Effector memory CD8-positive, alpha-beta T cell (primary cell): ENCODE results near the gene ARHGEF28.
A peak's percentile ranks its signal among the peaks of the same experiment; 100 is the strongest.

Experiments used
- ATAC-seq: fragments of 150-1000 bp; cut with Tn5 transposase; replicated peaks from 2 replicates; pipeline ENCODE4 v1.10.0; 2021; ENCODE audit warnings: mild to moderate bottlenecking, moderate library complexity
- DNase-seq, 3 experiments: peaks; one replicate each; pipeline ENCODE4 v3.0.0; 2021
- H3K27ac Mint-ChIP-seq, 2 donors: one replicate each; pipeline ENCODE4 v1.8.0; 2022; ENCODE audit warnings: mild to moderate bottlenecking in 2 of 2, mixed read lengths in 2 of 2, moderate library complexity in 2 of 2
- H3K27me3 Mint-ChIP-seq, 2 donors: one replicate each; pipeline ENCODE4 v1.8.0; 2022; ENCODE audit warnings: mixed read lengths in 2 of 2
- H3K36me3 Mint-ChIP-seq: one replicate; pipeline ENCODE4 v1.8.0; 2022; ENCODE audit warnings: mild to moderate bottlenecking, moderate library complexity, mixed read lengths; ENCODE audit not compliant: insufficient read depth
- H3K4me1 Mint-ChIP-seq, 2 donors: one replicate each; pipeline ENCODE4 v1.8.0; 2022; ENCODE audit warnings: low read depth in 2 of 2, mixed read lengths in 2 of 2
- H3K4me3 Mint-ChIP-seq, 2 donors: one replicate each; pipeline ENCODE4 v1.8.0; 2022; ENCODE audit warnings: mild to moderate bottlenecking in 2 of 2, mixed read lengths in 2 of 2, moderate library complexity in 2 of 2
- H3K9me3 Mint-ChIP-seq, 2 donors: one replicate each; pipeline ENCODE4 v1.8.0; 2022; ENCODE audit warnings: mixed read lengths in 2 of 2

ARHGEF28 gene

GRCh38 chr5:73825199-73825598, 199.2 kb downstream of the ARHGEF28 start:
- H3K4me1 Mint-ChIP-seq: no peaks in the 10 kb centered on the region
- H3K36me3 Mint-ChIP-seq: no peaks in the 10 kb centered on the region
- peaks cover 5 to 10% of the 10 kb centered on the region in 2 donors for H3K27me3 Mint-ChIP-seq
- H3K4me3 Mint-ChIP-seq: no peak overlapping the region
- H3K27ac Mint-ChIP-seq: no peak overlapping the region
- DNase-seq (no peak), ATAC-seq (no peak)
- H3K9me3 Mint-ChIP-seq: no peaks in the 10 kb centered on the region

DNA sequence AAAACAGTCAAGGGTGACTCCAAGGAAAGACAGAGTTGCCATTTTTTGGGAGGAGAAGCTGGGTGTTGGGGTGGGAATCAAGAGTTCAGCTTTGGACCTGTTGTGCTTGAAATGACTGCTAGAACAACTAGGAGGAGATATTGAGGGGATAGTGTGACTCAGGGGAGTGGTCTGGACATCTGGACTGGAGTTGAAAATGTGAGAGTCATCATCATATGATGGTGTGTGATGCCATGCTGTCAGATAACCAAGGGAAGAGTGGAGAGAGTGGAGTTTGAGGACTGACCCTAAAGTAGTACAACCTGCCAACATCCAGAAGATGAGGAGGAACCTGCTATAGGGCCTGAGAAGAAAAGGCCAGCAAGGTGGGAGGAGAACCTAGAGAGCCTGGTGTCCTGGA, 199.7 kb downstream of the ARHGEF28 start:
- ATAC-seq (no peak), DNase-seq (no peak)

DNA sequence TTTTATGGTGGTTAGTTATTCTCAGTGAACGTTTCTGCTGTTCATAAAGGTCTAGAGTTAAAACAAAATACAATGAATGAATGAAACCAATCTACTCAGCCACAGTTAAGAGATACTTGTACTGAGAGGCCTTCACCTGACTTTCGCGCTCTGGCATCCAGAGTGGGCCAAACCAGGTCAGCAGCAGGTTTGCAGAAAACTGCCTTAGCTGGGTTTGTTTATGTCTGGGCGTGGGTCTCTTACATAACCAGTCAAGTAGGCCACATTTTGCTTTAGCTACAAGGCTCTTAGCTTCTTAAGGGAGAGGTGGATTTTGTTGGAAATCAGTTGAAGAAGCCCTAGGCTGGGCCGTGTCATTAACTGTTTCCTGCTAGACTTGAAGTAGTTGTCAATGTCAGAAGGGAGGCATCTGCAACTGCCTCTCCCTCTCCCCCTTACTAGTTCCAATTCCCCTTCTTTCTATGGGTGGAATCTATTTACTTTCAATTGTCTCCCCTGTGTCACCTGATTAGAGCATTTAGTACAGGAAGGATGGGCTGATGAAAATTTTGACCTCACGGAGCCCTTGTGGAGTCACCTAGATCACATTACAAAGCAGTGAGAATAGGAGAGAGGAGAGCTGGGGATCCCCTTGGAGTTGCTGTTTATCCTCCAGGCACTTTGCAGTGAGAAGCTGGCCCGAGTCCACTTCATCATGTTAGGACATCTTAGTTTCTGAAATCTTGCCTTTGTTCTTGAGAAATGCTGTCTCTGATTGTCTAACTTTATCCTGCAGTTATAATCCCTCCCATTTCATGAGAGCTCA, 200.5 kb downstream of the ARHGEF28 start:
- no peaks in the 10 kb centered on the region for H3K4me1 Mint-ChIP-seq
- H3K4me3 Mint-ChIP-seq: no peak overlapping the region
- DNase-seq: no peak

More for the DNA sequence above, 199.7 kb downstream of the ARHGEF28 start:
- no peaks in the 10 kb centered on the region for H3K36me3 Mint-ChIP-seq
- H3K4me1 Mint-ChIP-seq: no peaks in the 10 kb centered on the region
- H3K27me3 Mint-ChIP-seq: peaks cover 2 to 6% of the 10 kb centered on the region in 2 donors
- no peak overlapping the region for H3K27ac Mint-ChIP-seq
- no peak overlapping the region for H3K4me3 Mint-ChIP-seq
- no peaks in the 10 kb centered on the region for H3K9me3 Mint-ChIP-seq

GRCh38 chr5:73827106-73827450, 201.1 kb downstream of the ARHGEF28 start:
- Mint-ChIP-seq H3K9me3 (no peaks in the 10 kb centered on the region), H3K27me3 (no peaks in the 10 kb centered on the region), H3K4me3 (no peak overlapping the region), H3K27ac (no peak overlapping the region), H3K36me3 (no peaks in the 10 kb centered on the region), H3K4me1 (no peaks in the 10 kb centered on the region)
- ATAC-seq: no peak
- no peak for DNase-seq

More for the DNA sequence above, 200.5 kb downstream of the ARHGEF28 start:
- Mint-ChIP-seq H3K9me3 (no peaks in the 10 kb centered on the region), H3K27ac (no peak overlapping the region), H3K36me3 (no peaks in the 10 kb centered on the region), H3K27me3 (no peaks in the 10 kb centered on the region)
- ATAC-seq: no peak

DNA sequence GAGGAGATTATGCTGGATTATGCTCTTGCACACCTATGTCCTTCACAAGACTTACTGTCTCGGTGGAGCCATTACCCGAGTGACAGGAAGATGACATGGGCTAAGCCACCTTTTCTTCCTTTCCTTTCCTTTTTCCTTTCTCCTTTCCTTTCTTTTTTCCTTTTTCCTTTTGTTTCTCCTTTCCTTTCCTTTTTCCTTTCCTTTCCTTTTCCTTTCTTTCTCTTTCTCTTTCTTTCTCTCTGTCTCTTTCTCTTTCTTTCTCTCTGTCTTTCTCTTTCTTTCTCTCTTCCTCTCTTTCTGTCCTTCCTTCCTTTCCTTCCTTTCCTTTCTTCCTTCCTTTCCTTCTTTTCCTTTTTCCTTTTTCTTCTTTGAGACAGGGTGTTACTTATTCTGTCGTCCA, 202.5 kb downstream of the ARHGEF28 start:
- no peak for DNase-seq
- Mint-ChIP-seq H3K4me3 (no peak overlapping the region), H3K9me3 (no peaks in the 10 kb centered on the region), H3K4me1 (no peaks in the 10 kb centered on the region), H3K36me3 (no peaks in the 10 kb centered on the region), H3K27ac (no peak overlapping the region), H3K27me3 (no peaks in the 10 kb centered on the region)
- ATAC-seq: no peak

- Mint-ChIP-seq H3K9me3 (no peaks in the 10 kb centered on the region), H3K4me1 (no peaks in the 10 kb centered on the region), H3K36me3 (no peaks in the 10 kb centered on the region), H3K27ac (no peak overlapping the region), H3K4me3 (no peak overlapping the region), H3K27me3 (peaks cover 0 to 2% of the 10 kb centered on the region in 2 donors)
- DNase-seq (no peak), ATAC-seq (no peak)
Observed at GRCh38 chr5:73830646-73831045, 204.7 kb downstream of the ARHGEF28 start.

- H3K36me3 Mint-ChIP-seq: no peaks in the 10 kb centered on the region
- H3K9me3 Mint-ChIP-seq: no peaks in the 10 kb centered on the region
- ATAC-seq (no peak), DNase-seq (no peak)
- H3K4me1 Mint-ChIP-seq: no peaks in the 10 kb centered on the region
- no peak overlapping the region for H3K27ac Mint-ChIP-seq
- H3K27me3 Mint-ChIP-seq: peaks cover 0 to 6% of the 10 kb centered on the region in 2 donors
- H3K4me3 Mint-ChIP-seq: no peak overlapping the region
Observed at GRCh38 chr5:73831066-73831465, 205.1 kb downstream of the ARHGEF28 start.

DNA sequence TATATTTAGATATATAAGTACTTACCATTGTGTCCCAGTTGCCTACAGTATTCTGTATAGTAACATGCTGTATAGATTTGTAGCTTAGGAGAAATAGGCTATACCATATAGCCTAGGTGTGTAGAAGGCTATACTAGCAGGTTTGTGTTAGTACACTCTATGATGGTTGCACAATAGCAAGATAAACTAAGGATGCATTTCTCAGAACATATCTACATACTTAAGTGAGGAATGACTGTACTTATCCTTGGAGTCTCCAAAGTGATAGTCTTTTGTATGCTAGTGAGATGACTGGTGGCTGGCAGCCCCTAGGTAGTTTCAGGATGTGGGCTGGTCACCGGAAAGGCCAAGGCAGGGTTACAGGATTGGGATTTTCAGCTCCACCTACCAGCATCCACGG, 208.7 kb downstream of the ARHGEF28 start:
- DNase-seq (no peak), ATAC-seq (no peak)
- Mint-ChIP-seq H3K27me3 (peaks cover 0 to 25% of the 10 kb centered on the region in 2 donors), H3K4me3 (no peak overlapping the region), H3K27ac (no peak overlapping the region), H3K9me3 (no peaks in the 10 kb centered on the region), H3K4me1 (no peaks in the 10 kb centered on the region), H3K36me3 (no peaks in the 10 kb centered on the region)

DNA sequence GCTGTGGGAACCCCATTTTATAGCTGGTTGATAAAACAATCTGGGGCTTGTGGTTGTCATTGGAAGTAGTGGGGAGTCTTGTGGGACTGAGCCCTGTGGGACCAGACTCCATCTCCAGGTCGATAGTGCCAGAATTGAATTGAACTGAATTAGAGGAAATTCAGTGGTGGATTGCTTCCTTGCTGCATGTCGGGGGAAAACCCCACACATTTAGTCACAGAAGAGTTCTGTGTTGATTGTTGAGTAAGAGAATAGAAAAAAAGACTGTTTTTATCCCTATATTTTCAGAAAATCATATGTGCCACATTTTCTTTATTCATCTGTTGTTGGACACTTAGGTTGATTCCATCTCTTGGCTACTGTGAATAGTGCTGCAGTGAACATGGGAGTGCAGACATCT, 209.7 kb downstream of the ARHGEF28 start:
- no peaks in the 10 kb centered on the region for H3K4me1 Mint-ChIP-seq
- no peak overlapping the region for H3K4me3 Mint-ChIP-seq
- no peak for ATAC-seq
- H3K27ac Mint-ChIP-seq: no peak overlapping the region
- no peaks in the 10 kb centered on the region for H3K9me3 Mint-ChIP-seq
- H3K27me3 Mint-ChIP-seq: peaks cover 0 to 28% of the 10 kb centered on the region in 2 donors
- DNase-seq: no peak
- H3K36me3 Mint-ChIP-seq: no peaks in the 10 kb centered on the region

- DNase-seq (no peak), ATAC-seq (no peak)
- H3K27me3 Mint-ChIP-seq: peaks cover 0 to 28% of the 10 kb centered on the region in 2 donors
- H3K9me3 Mint-ChIP-seq: no peaks in the 10 kb centered on the region
- H3K27ac Mint-ChIP-seq: no peak overlapping the region
- H3K36me3 Mint-ChIP-seq: no peaks in the 10 kb centered on the region
- no peak overlapping the region for H3K4me3 Mint-ChIP-seq
- H3K4me1 Mint-ChIP-seq: no peaks in the 10 kb centered on the region
Observed at GRCh38 chr5:73836607-73837006, 210.6 kb downstream of the ARHGEF28 start.

- no peaks in the 10 kb centered on the region for H3K4me1 Mint-ChIP-seq
- no peaks in the 10 kb centered on the region for H3K9me3 Mint-ChIP-seq
- DNase-seq (no peak), ATAC-seq (no peak)
- H3K27me3 Mint-ChIP-seq: peaks cover 0 to 28% of the 10 kb centered on the region in 2 donors
- H3K4me3 Mint-ChIP-seq: no peak overlapping the region
- no peak overlapping the region for H3K27ac Mint-ChIP-seq
- H3K36me3 Mint-ChIP-seq: no peaks in the 10 kb centered on the region
Observed at GRCh38 chr5:73838901-73839300, 212.9 kb downstream of the ARHGEF28 start.

GRCh38 chr5:73841641-73842040, 215.6 kb downstream of the ARHGEF28 start:
- H3K4me3 Mint-ChIP-seq: no peak overlapping the region
- H3K4me1 Mint-ChIP-seq: no peaks in the 10 kb centered on the region
- H3K36me3 Mint-ChIP-seq: no peaks in the 10 kb centered on the region
- ATAC-seq (no peak), DNase-seq (no peak)
- H3K27ac Mint-ChIP-seq: peak overlapping the region in 1 of 2 donors; percentile 5
- peaks cover 0 to 16% of the 10 kb centered on the region in 2 donors for H3K27me3 Mint-ChIP-seq
- no peaks in the 10 kb centered on the region for H3K9me3 Mint-ChIP-seq

GRCh38 chr5:73844165-73844564, 218.2 kb downstream of the ARHGEF28 start:
- no peak overlapping the region for H3K27ac Mint-ChIP-seq
- H3K4me1 Mint-ChIP-seq: no peaks in the 10 kb centered on the region
- H3K36me3 Mint-ChIP-seq: no peaks in the 10 kb centered on the region
- H3K27me3 Mint-ChIP-seq: peaks cover 0 to 8% of the 10 kb centered on the region in 2 donors
- ATAC-seq (no peak), DNase-seq (no peak)
- no peak overlapping the region for H3K4me3 Mint-ChIP-seq
- H3K9me3 Mint-ChIP-seq: no peaks in the 10 kb centered on the region

DNA sequence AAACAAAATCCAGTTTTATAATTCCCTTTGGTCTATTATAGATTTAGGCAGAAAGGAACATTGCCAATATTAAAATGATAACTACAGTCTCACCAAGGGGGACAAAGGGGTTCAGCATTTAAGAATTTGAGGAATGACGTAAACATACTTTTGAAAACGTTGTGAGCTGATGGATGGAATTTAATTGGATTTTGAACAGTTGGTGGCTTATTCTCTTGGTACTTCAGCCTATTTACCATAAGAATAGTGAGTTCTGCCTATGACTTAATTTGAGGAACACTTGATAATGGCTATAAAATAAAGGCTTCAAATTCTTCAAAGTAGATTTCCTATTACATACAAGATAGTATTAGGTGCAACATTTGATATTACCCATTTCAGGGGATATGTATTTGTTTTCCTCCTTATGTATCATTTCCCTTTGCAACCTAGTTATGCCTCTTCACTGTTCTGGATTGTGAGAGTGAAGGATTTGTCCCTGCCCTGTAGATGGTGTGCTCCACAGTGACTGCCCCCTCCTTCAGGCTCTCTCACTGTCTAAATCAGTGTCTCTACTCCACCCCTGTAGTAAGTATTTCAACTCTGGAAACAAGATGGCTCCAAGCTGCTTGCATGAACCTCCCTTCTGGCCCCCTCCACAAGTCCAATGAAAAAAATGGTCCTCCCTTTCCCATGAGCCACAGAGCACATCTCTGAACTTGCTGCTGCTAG, 225.6 kb downstream of the ARHGEF28 start:
- H3K36me3 Mint-ChIP-seq: no peaks in the 10 kb centered on the region
- H3K4me1 Mint-ChIP-seq: no peaks in the 10 kb centered on the region
- no peak for ATAC-seq
- H3K4me3 Mint-ChIP-seq: no peak overlapping the region
- H3K9me3 Mint-ChIP-seq: no peaks in the 10 kb centered on the region
- no peaks in the 10 kb centered on the region for H3K27me3 Mint-ChIP-seq
- DNase-seq: no peak
- H3K27ac Mint-ChIP-seq: no peak overlapping the region
